Epithelial cell of esophagus (primary cell): ENCODE measurements around the gene R3HDM4.

Experiments used
- DNase-seq: peaks from one replicate; pipeline ENCODE4 v3.0.0; 2010; ENCODE audit warnings: low read depth
- H3K4me3 ChIP-seq: 2 replicates; pipeline ENCODE4 v1.5.1; 2011; ENCODE audit warnings: mild to moderate bottlenecking, low read length, control low read depth
- TF ChIP-seq, protein P1 (sequence below): IDR thresholded peaks from 2 replicates; pipeline ENCODE4 v1.5.1; 2011; ENCODE audit warnings: low read depth, mild to moderate bottlenecking, low read length, control low read depth, inconsistent platforms; ENCODE audit not compliant: insufficient read depth; ENCODE audit errors: missing control alignments

Gene R3HDM4

DNA sequence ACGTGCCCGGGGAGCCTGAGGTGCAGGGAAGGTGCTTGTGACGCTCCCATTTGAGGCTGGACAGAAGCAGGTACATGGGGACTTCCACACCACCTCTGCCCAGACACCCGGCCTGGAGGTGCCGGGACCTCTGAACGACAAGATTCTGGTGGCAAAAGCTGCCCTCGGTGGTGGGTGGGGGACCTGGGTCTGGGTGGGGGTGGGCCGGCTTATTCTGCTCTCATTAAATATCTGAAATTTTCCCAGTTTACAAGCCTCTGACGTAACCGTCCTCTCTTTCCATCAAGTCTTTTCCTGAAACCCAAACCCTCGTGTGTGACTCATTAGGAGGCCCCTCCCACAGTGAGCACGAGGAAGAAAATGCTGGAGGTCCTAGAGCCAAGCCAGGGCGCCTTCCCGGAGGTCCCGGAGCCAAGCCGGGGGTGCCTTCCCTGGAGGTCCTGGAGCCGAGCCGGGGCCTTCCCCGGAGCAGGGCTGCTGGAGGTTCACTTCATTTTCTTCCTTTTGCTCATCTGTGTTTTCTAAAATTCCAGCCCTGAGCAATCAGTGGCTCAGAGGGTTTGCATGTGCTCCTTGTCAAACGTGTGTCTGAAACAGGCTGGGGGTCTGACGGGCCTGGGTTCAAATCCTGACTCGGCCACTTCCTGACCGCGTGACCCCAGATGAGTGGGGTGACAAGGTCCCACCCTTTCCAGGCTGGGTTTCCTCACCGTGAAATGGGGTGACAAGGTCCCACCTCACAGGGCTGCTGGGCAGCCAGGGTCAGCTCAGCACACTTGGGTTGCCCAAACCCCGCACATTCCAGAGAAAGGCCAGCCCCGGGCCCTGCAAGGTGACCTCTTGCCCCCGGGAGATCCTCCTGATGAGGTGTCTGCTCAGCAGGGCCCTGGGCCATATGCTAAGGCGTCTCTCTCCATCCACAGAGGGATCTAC is 43.5 kb downstream of the R3HDM4 start:
- H3K4me3 ChIP-seq, result no peak overlapping the region
- DNase-seq, result peak; percentile 83
- TF ChIP-seq, protein P1, sequence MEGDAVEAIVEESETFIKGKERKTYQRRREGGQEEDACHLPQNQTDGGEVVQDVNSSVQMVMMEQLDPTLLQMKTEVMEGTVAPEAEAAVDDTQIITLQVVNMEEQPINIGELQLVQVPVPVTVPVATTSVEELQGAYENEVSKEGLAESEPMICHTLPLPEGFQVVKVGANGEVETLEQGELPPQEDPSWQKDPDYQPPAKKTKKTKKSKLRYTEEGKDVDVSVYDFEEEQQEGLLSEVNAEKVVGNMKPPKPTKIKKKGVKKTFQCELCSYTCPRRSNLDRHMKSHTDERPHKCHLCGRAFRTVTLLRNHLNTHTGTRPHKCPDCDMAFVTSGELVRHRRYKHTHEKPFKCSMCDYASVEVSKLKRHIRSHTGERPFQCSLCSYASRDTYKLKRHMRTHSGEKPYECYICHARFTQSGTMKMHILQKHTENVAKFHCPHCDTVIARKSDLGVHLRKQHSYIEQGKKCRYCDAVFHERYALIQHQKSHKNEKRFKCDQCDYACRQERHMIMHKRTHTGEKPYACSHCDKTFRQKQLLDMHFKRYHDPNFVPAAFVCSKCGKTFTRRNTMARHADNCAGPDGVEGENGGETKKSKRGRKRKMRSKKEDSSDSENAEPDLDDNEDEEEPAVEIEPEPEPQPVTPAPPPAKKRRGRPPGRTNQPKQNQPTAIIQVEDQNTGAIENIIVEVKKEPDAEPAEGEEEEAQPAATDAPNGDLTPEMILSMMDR, result no peak

DNA sequence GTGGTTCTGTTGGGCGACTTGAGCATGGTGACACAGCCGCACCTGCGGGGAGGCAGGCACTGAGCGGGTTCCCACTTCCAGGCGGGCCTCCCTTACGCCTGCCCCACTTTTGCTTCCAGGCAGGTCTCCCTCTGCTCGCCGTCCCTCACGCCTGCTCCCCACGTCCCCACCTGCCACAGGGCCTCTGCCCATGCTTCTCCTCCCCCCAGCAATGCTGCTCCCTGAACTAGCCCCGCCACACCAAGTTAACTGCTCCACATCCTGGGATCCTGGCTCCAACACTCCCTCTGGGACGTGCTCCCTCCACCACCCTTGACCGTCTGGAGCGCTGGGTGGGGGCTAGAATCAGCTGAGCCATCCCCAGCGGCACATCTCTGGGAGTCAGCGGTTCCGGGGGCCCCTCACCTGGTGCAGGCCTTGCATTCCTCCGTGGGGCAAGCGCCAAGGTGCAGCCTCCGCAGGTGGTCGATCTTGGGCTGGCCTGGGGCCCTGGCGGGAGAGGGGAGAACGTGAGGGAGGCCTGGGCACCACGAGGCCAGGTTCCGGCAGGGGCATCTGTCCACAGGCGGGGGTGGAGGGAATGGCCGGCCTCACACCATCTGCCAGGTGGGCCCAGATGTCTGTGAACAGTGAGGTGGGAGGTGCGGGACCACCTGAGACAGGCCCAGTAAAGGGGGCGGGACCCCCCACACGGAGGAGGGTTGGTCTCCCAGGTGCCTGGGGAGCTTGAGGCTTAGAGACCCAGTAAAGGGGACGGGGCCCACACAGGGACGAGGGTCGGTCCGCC is 44.4 kb downstream of the R3HDM4 start:
- no peak for DNase-seq
- TF ChIP-seq, protein P1, result no peak
- H3K4me3 ChIP-seq, result no peak overlapping the region

DNA sequence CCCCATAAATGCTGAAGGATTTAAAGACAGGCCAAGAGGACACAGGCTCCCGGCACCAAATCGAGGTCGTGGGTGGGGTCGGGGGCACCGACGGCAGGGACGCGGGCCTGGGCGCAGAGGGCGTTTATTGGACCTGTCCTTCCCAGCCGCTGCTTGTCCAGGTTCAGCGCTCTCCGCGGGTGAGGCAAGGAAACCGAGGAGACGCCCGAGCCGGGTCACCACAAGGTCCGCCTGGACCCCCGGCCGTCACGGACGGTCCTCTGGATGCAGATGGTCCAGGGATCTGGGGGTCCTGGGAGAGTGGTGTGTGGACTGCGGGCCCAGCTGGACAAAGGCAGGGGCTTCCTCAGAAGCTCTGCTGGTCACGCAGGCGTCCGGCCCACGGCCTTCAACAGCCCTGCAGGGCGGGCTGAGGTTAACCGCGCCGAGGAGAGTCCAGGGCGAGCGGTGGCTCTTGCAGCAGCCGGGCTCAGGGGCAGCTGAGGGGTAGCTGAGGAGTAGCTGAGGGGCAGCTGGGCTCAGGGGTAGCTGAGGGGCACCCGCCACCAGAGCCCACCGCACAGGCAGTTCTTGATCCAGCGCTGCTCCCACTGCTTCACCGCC is 45.1 kb downstream of the R3HDM4 start:
- H3K4me3 ChIP-seq, result no peak overlapping the region
- DNase-seq, result no peak
- TF ChIP-seq, protein P1, result no peak

DNA sequence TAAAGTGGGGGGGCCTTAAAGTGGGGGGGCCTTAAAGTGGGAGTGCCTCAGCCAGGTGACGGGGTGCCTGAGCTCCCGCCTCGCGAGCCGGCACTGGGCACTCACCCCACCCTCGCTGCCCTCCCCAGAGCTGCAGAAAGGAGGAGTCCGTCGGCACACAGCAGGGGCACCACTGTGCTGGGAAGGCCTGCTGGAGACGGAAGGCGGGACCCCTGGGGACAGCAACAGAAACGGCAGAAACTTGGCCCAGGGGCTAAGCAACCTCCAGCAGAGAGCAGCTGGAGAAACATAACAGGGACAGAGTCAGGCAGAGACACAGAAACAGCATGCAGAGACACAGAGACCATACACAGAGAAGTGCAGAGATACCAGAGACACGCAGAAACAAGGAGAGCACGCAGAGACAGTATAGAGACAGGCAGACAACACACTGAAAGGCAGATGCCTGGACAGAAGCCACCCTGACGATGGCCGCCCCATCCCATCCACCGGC is 45.7 kb downstream of the R3HDM4 start:
- no peak overlapping the region for H3K4me3 ChIP-seq
- TF ChIP-seq, protein P1, result no peak
- no peak for DNase-seq

DNA sequence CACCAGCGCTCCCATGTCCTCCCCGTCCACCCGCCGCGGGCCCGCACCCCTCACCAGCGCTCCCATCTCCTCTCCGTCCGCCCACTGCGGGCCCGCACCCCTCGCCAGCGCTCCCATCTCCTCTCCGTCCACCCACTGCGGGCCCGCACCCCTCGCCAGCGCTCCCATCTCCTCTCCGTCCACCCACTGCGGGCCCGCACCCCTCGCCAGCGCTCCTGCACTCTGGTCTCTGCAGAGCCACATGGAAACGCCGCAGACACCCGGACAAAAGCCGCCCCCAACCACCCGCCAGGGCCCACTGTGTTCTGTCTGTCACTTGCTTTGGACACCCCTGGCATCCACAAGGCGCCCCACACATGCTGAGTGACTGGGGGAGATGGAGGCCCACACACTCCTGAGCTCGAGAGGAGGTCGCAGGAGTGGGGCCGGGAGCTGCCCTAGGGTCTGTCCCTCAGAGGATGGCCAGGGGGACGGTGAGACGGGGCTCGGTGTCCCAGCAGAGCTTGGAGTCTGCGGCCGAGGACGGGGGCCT is 46.2 kb downstream of the R3HDM4 start:
- DNase-seq, result no peak

DNA sequence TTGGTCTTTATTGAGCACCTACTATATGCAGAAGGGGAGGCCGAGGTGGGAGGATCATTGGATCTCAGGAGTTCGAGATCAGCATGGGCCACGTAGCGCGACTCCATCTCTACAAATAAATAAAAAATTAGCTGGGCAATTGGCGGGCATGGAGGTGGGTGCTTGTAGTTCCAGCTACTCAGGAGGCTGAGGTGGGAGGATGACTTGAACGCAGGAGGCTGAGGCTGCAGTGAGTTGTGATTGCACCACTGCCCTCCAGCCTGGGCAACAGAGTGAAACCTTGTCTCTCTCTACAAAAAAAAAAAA is 49.8 kb downstream of the R3HDM4 start:
- TF ChIP-seq, protein P1, result no peak
- DNase-seq, result no peak
- no peak overlapping the region for H3K4me3 ChIP-seq

More for the DNA sequence above, 46.2 kb downstream of the R3HDM4 start:
- TF ChIP-seq, protein P1, result no peak
- no peak overlapping the region for H3K4me3 ChIP-seq
